ENCODE measurements around the gene VPS13A. TPM values are rescaled to one million over a fixed set of nuclear protein-coding genes. Genes with fewer than 3 reads are reported as not detected.
"Not testable (repeated sequence)": the region's sequence is repeated elsewhere in the genome, so short reads cannot be mapped to it uniquely, and the experiment has no call there.

The VPS13A gene
- total RNA-seq, 1 experiment from 2014 or later = 52.8 TPM

- TF ChIP-seq EZH2 (IDR thresholded peaks at IDR 0.05) = no peak
- no peak for TF ChIP-seq SRF (IDR thresholded peaks at IDR 0.05; ENCODE audit: low read depth)
Observed at GRCh38 chr9:77402286-77402685, 225.0 kb downstream of the VPS13A start (continued).

- no TSS peak for BruUV-seq (replicated peaks)
- no peaks in the 10 kb centered on the region for H4K20me1 ChIP-seq (ENCODE audit: insufficient read depth)
- ChIA-PET RAD21 (ENCODE audit: low non-redundant PET in 1 of 2, low total read pairs in 2 of 2, uncharacterized antibody in 2 of 2, unreplicated experiment in 2 of 2) (no interaction called here), CTCF (no interaction called here), POLR2A (no interaction called here)
- no peaks in the 10 kb centered on the region for H3K4me1 ChIP-seq (ENCODE audit: control insufficient read depth in 1 of 2, insufficient read depth in 2 of 2, low read length in 2 of 2)
- no peak overlapping the region for H2AFZ ChIP-seq (ENCODE audit: low read depth, low read length, poor library complexity, severe bottlenecking)
- TF ChIP-seq EZH2phosphoT487 (IDR thresholded peaks at IDR 0.05; ENCODE audit: borderline replicate concordance) (no peak), POLR2A (IDR thresholded peaks at IDR 0.05; ENCODE audit: borderline replicate concordance, extremely low read depth, insufficient read depth, insufficient read length) (no peak), SIN3A (IDR thresholded peaks at IDR 0.05; ENCODE audit: low read depth) (no peak), CBX3 (IDR thresholded peaks at IDR 0.05; ENCODE audit: low read depth) (no peak)
- no peak overlapping the region for H3K27ac ChIP-seq (ENCODE audit: low read depth, low read length)
- no peak overlapping the region for H3K9ac ChIP-seq (ENCODE audit: low read length)
- H3K9me3 ChIP-seq (ENCODE audit: control insufficient read depth in 1 of 2, insufficient read depth in 1 of 2, low read depth in 1 of 2, low read length in 2 of 2) = no peaks in the 10 kb centered on the region
- H3K27me3 ChIP-seq (ENCODE audit: insufficient read depth, low read length) = no peaks in the 10 kb centered on the region
- no peak for ATAC-seq
- H3K9me2 ChIP-seq (ENCODE audit: insufficient read depth) = no peaks in the 10 kb centered on the region
- no peak overlapping the region for H3K4me2 ChIP-seq (ENCODE audit: low read length)
- DNase-seq (ENCODE audit: low read depth, low spot score) = no peak
- intact Hi-C loops (cut with micrococcal nuclease) = no loop called here
- no peaks in the 10 kb centered on the region for H3K79me2 ChIP-seq (ENCODE audit: insufficient read depth, low read length)
- 0 out of 4 replicates have a peak, but pooled peaks cover 0 to 5% of the 10 kb centered on the region in 2 experiments for H3K36me3 ChIP-seq (ENCODE audit: control insufficient read depth in 1 of 2, insufficient read depth in 2 of 2, low read length in 2 of 2)
- H3K4me3 ChIP-seq (replicated peaks in 1 of 2; ENCODE audit: low read depth in 1 of 2, low read length in 2 of 2) = no peak overlapping the region
Observed at GRCh38 chr9:77403239-77403638, 225.9 kb downstream of the VPS13A start.

- H3K4me3 ChIP-seq (replicated peaks in 1 of 2; ENCODE audit: low read depth in 1 of 2, low read length in 2 of 2); ATAC-seq; H3K4me2 ChIP-seq (ENCODE audit: low read length); RAD21 ChIA-PET (ENCODE audit: low non-redundant PET in 1 of 2, low total read pairs in 2 of 2, uncharacterized antibody in 2 of 2, unreplicated experiment in 2 of 2); H3K9me2 ChIP-seq (ENCODE audit: insufficient read depth); BruUV-seq (replicated peaks); H3K9ac ChIP-seq (ENCODE audit: low read length); H3K27ac ChIP-seq (ENCODE audit: low read depth, low read length); intact Hi-C loops (cut with micrococcal nuclease); H3K27me3 ChIP-seq (ENCODE audit: insufficient read depth, low read length); H3K79me2 ChIP-seq (ENCODE audit: insufficient read depth, low read length); H3K4me1 ChIP-seq (ENCODE audit: control insufficient read depth in 1 of 2, insufficient read depth in 2 of 2, low read length in 2 of 2); H2AFZ ChIP-seq (ENCODE audit: low read depth, low read length, poor library complexity, severe bottlenecking); POLR2A ChIA-PET; H3K9me3 ChIP-seq (ENCODE audit: control insufficient read depth in 1 of 2, insufficient read depth in 1 of 2, low read depth in 1 of 2, low read length in 2 of 2); CTCF ChIA-PET; DNase-seq (ENCODE audit: low read depth, low spot score); H4K20me1 ChIP-seq (ENCODE audit: insufficient read depth); H3K36me3 ChIP-seq (ENCODE audit: control insufficient read depth in 1 of 2, insufficient read depth in 2 of 2, low read length in 2 of 2): not testable (repeated sequence)
Observed at GRCh38 chr9:77408521-77408920, 231.2 kb downstream of the VPS13A start.

All from HCT116 (cell line).